Measurements from ENCODE around the gene CALM3.

- no peak for TF ChIP-seq POLR2AphosphoS5 (IDR thresholded peaks at IDR 0.05; ENCODE audit: low read depth, low read length)
- TF ChIP-seq SIN3A (IDR thresholded peaks at IDR 0.05; ENCODE audit: borderline replicate concordance, insufficient read depth, low read length), result no peak
- no peak for TF ChIP-seq REST (IDR thresholded peaks at IDR 0.05; ENCODE audit: insufficient read depth in 1 of 2, low read depth in 2 of 2, low read length in 2 of 2)
These were observed 25.3 kb downstream of the CALM3 start for GRCh38 chr19:46626446-46626845.

Measured in PFSK-1 (cell line).